HG02973 (cell line): ENCODE data around the gene UGT2B28.
"Not testable (repeated sequence)": the region's sequence is repeated elsewhere in the genome, so short reads cannot be mapped to it uniquely, and the experiment has no call there.

Experiments used
- ATAC-seq: cut with Tn5 transposase; IDR thresholded peaks from one replicate; pipeline ENCODE4 v1.9.1; 2021; ENCODE audit warnings: moderate library complexity; ENCODE audit not compliant: unreplicated experiment

The UGT2B28 gene

DNA sequence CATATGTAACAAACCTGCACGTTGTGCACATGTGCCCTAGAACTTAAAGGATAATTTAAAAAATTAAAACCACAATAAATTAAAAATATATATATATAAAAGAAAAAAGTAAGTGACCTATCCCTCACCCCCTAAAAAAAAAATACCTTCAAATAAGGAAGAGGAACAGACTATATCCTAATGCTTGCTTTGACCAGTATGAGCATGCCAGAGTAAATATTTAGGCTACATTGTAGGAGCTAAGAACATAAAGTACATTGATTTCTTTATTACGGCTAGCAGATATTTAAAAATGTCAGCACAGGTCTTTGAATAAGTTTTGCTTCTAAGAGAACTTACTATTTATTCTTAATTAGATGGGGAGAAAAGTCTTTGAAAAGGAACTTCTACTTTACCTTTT, 62.8 kb downstream of the UGT2B28 start:
- not testable (repeated sequence) for ATAC-seq

DNA sequence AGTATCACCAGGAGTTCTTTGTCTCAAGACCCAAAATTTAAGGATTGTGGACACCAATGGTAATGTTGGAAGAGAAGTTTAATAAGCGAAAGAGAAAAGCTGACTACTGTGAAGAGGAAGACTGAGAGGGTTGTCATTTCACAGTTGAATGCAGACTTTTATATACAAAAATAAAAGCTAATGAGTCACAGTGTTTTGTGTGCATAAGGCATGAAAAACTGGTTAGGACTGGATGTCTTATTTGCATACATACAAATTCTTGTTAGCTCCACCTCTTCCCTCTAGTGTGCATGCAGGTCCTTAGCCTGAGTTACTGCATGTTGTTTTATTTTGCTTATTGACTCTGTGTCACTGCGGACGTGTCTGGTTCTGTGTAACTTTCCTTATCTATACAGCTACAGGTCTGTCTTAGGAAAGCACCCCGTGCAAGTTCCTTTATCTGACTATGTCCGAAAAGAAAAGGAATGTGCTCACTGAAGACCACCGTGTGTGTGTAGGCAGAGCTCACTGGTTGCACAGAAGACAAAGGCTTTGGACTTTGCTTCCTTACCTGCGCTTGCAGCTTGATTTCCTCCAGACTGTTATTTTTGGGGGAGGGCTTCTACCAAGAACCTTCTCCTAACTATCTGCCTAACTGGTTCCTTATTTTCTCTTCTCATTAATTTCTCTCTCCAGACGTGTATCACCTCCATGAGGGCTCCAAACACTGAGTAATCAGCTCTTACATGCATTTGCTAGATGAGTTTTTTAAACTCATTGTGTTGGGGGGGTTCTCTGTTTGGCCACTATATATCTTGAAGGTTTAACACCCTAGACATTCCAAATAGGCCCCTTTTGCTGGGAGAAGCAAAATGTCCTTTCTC, 63.5 kb downstream of the UGT2B28 start:
- not testable (repeated sequence) for ATAC-seq
